GM18526 (cell line): ENCODE data around the gene TULP1.

Experiments used
- POLR2A ChIP-seq: IDR thresholded peaks from 3 replicates; pipeline ENCODE4 v1.6.1; 2011; ENCODE audit not compliant: insufficient read length; ENCODE audit errors: extremely low read depth

Gene TULP1

DNA sequence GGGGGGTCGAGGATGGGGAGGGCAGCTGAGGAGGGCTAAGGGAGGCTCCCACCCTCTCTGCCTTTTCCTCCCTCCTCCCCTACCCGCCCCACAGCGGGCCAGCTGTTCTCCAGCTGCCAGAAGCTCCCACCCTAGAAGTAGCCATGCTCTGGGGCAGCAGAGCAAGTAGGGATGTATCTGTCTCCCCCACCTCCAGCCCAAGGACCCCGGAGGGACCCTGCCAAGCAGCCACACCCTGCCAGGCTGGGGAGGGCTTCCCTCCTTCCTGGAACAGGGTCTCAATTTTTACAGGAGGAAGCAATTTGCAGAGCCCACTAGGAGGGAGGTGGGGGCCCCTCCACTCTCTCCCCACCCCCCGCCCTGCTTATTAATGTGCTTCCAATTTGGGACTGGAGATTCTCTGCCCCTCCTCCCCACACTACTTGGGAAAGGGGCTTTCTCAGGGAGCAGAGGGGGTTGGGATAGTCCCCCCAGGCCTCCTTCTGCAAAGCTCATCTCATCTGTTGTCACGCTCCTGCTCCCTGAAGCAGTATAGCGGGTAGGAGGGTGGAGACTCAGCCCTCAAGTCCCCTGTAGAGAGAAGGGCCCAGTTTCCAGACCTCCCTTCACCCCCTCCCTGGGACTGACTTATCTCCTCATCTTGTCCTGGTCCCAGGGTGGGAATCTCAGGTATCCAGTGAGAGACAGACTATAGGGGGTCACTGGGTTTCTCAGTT is 20.3 kb downstream of the TULP1 start:
- no peak for TF ChIP-seq POLR2A

- no peak for TF ChIP-seq POLR2A
Observed at GRCh38 chr6:35491558-35492257, 21.0 kb downstream of the TULP1 start.

DNA sequence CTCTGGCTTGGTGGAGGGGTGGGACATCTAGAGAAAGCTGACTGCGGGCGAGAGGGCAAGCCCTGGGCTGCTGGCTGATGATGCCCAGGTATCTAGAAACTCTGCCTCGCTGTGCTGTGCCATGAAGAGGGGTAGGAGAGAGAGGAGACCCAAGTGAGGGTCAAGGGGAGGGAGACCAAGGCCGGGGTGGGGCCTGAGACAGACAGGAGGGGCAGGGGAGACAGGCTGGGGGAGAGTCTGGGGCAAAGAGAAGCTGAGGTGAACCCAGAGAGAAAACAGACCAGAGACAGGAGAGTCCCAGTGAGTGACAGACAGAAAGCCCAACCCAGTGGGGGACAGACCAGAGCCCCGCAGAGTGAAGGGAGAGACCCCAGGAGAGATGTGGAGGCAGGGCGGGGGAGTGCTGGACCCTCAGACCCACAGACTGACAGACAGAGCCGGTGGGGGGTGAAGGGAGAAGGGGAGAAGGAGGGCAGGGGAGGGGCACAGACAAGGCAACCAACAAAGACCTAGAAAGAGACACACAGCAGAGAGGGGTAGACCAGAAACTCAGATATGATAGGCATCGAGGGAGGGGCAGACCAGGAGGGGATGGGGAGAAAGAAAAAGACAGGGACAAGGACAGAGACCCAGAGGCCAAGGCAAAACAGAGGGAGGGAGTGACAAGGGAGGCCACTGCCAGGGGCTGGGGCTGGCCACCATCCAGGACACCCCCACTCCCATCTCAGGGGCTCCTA is 21.7 kb downstream of the TULP1 start:
- no peak for TF ChIP-seq POLR2A

- no peak for TF ChIP-seq POLR2A
Observed at GRCh38 chr6:35489995-35490791, 22.5 kb downstream of the TULP1 start.

GRCh38 chr6:35489066-35489465 is 23.6 kb downstream of the TULP1 start:
- no peak for TF ChIP-seq POLR2A

- no peak for TF ChIP-seq POLR2A
Observed at GRCh38 chr6:35488517-35488862, 24.2 kb downstream of the TULP1 start.

- TF ChIP-seq POLR2A = no peak
Observed at GRCh38 chr6:35487658-35488516, 24.8 kb downstream of the TULP1 start.

DNA sequence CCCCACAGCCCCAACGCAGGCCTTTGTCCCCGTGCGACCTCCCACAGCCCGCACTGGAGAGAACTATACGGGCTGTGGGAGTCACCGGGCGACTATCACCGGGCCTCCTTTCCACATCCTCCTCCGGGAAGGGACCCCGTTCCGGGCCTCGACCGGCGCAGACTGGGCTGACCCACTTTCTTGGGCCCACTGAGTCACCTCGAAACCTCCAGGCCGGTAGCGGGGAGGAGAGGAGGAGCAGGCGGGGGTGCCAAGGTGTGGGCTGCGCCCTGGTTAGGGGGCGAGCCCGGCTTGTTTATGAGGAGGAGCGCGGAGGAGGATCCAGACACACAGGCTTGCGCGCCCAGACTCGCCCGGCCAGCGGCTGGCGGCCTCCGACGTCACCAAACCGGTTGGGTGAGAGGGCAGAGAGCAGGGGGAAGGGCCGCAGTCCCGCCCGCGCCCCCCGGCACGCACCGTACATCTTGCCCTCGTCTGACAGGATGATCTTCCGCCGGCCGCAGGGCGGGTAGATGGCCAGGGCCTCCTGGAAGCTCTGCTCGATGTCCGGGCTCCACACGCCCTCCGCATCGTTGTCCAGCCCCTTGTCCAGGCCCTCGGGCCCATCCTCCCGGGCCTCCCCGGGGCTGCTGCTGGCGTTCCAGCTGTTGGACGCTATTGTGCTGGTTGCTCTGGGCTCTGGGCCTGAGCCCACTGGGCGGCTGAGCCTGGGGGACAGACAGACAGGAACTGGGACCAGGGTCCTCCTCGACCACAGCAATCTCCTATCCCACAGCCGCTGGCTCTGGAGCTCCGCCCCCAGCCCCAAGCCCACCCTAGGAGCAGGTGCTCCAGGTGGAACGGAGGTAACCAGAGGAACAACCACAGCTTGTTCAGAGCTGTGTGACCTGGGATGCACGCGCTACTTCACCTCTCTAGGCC is 26.4 kb downstream of the TULP1 start:
- TF ChIP-seq POLR2A = no peak

- no peak for TF ChIP-seq POLR2A
Observed at GRCh38 chr6:35485402-35485877, 27.3 kb downstream of the TULP1 start.

DNA sequence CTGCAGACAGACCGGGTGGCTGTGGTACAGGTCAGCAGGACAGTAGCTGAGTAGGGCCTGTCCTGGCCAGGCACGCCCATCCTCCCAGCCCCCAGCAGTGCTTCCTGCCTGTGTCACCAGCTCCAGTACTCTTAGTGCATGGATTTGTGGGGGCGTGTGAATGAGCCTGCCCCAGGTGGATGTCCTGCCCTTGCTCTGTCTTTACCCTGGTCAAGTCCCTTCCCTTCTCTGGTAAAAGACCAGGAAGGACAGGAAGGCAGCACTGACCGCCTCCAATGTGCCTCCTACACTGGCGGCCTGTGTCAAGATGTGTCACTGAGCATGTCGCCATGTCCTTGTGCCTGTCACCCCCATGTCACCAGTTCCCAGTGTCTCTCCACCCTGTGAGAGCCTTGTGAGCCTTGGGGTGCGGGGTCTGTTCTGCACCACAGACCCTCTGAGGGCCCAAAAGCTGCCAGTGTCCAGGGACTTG is 27.7 kb downstream of the TULP1 start:
- no peak for TF ChIP-seq POLR2A

DNA sequence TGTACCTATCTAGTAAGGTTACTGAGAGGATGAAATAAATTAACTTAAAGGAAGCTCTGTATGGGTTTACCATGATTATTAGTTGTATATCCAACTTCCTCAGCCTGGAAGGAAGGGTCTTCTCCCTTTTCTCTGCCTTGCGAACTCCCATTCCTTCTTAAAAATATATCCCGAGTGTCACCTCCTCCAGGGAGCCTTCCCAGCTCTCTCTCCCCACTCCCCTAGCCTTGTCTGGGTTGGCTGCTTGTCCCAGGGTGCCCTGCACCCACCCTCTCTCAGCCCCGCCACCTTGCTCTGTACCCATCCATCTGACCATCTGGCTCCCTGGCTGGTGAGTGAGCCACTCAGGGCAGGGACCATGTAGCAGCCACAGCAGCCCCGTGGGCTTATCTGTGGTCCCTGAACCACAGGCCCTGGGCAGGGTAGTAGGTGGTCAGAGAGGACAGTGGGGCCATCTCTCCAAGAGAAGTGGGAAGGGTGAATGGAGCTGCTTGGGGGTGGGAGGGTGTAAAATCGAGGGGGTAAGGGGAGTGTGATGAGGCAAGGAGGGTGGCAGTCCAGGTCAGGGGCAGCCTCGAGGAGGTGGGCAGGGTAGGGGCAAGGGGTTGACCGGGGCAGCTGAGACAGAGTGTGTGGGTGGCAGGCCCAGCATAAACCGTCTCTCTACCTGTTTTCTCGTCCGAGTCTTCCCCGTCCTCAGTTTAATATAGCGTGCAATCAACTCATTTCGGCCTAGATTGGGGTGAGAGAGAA is 28.6 kb downstream of the TULP1 start:
- no peak for TF ChIP-seq POLR2A

- no peak for TF ChIP-seq POLR2A
Observed at GRCh38 chr6:35483490-35483889, 29.2 kb downstream of the TULP1 start.
